ENCODE data around the gene LRRC66.
A peak's percentile ranks its signal among the peaks of the same experiment; 100 is the strongest.

The LRRC66 gene

GRCh38 chr4:52010986-52011385 lies 9.2 kb downstream of the LRRC66 start:
- TF ChIP-seq CTCF (IDR thresholded peaks at IDR 0.05; ENCODE audit: unreplicated experiment in 3 of 3): no peak
- H3K27ac Mint-ChIP-seq: no peak overlapping the region
- peaks cover 18% of the 10 kb centered on the region for H3K36me3 Mint-ChIP-seq (ENCODE audit: low read depth)
- H3K4me3 Mint-ChIP-seq: no peak overlapping the region
- no peaks in the 10 kb centered on the region for H3K27me3 Mint-ChIP-seq (ENCODE audit: low read depth)
- peaks cover 2% of the 10 kb centered on the region for H3K9me3 Mint-ChIP-seq
- no peaks in the 10 kb centered on the region for H3K4me1 Mint-ChIP-seq

GRCh38 chr4:52006887-52007286 lies 13.3 kb downstream of the LRRC66 start:
- Mint-ChIP-seq H3K36me3 (ENCODE audit: low read depth) (peaks cover 18% of the 10 kb centered on the region), H3K9me3 (peaks cover 2% of the 10 kb centered on the region), H3K27me3 (ENCODE audit: low read depth) (no peaks in the 10 kb centered on the region), H3K27ac (no peak overlapping the region), H3K4me3 (no peak overlapping the region), H3K4me1 (no peaks in the 10 kb centered on the region)
- no peak for TF ChIP-seq CTCF (IDR thresholded peaks at IDR 0.05; ENCODE audit: unreplicated experiment in 3 of 3)

- Mint-ChIP-seq H3K27me3 (ENCODE audit: low read depth) (no peaks in the 10 kb centered on the region), H3K36me3 (ENCODE audit: low read depth) (peaks cover 9% of the 10 kb centered on the region), H3K4me1 (no peaks in the 10 kb centered on the region), H3K27ac (no peak overlapping the region), H3K9me3 (peaks cover 2% of the 10 kb centered on the region), H3K4me3 (no peak overlapping the region)
- TF ChIP-seq CTCF (IDR thresholded peaks at IDR 0.05; ENCODE audit: unreplicated experiment in 3 of 3): no peak
These were observed 14.4 kb downstream of the LRRC66 start for GRCh38 chr4:52005604-52006273.

GRCh38 chr4:52004414-52004813 lies 15.7 kb downstream of the LRRC66 start:
- Mint-ChIP-seq H3K9me3 (no peaks in the 10 kb centered on the region), H3K36me3 (ENCODE audit: low read depth) (peaks cover 1% of the 10 kb centered on the region), H3K4me1 (no peaks in the 10 kb centered on the region), H3K27me3 (ENCODE audit: low read depth) (no peaks in the 10 kb centered on the region), H3K4me3 (no peak overlapping the region), H3K27ac (no peak overlapping the region)
- no peak for TF ChIP-seq CTCF (IDR thresholded peaks at IDR 0.05; ENCODE audit: unreplicated experiment in 3 of 3)

- Mint-ChIP-seq H3K9me3 (no peaks in the 10 kb centered on the region), H3K27me3 (ENCODE audit: low read depth) (no peaks in the 10 kb centered on the region), H3K36me3 (ENCODE audit: low read depth) (no peaks in the 10 kb centered on the region), H3K27ac (no peak overlapping the region), H3K4me3 (no peak overlapping the region), H3K4me1 (peaks cover 6% of the 10 kb centered on the region)
- no peak for TF ChIP-seq CTCF (IDR thresholded peaks at IDR 0.05; ENCODE audit: unreplicated experiment in 3 of 3)
These were observed 18.5 kb downstream of the LRRC66 start for GRCh38 chr4:52001616-52002015.

GRCh38 chr4:51999250-51999649 lies 20.9 kb downstream of the LRRC66 start:
- TF ChIP-seq CTCF (IDR thresholded peaks at IDR 0.05; ENCODE audit: unreplicated experiment in 3 of 3): no peak
- H3K4me3 Mint-ChIP-seq: no peak overlapping the region
- no peaks in the 10 kb centered on the region for H3K9me3 Mint-ChIP-seq
- H3K4me1 Mint-ChIP-seq: peaks cover 6% of the 10 kb centered on the region
- H3K27me3 Mint-ChIP-seq (ENCODE audit: low read depth): no peaks in the 10 kb centered on the region
- peak overlapping the region in 1 of 3 experiments; percentile 3 for H3K27ac Mint-ChIP-seq
- no peaks in the 10 kb centered on the region for H3K36me3 Mint-ChIP-seq (ENCODE audit: low read depth)
